SJCRH30 (cell line): ENCODE results near the gene THRB. TPM values are rescaled to one million over a fixed set of nuclear protein-coding genes. Genes with fewer than 3 reads are reported as not detected.

Source experiments
- DNase-seq, 2 experiments: peaks; one replicate each; pipeline ENCODE4 v3.0.0-alpha.2; 2015 to 2020
- H3K27ac ChIP-seq: fragments of 250-450 bp; sonication (Bioruptor Pico); 2 replicates; pipeline ENCODE4 v1.5.1; 2020; ENCODE audit warnings: mild to moderate bottlenecking, moderate library complexity
- H3K27me3 ChIP-seq: fragments of 250-450 bp; sonication (Bioruptor Pico); 2 replicates; pipeline ENCODE4 v1.5.1; 2020; ENCODE audit warnings: mild to moderate bottlenecking, moderate library complexity
- H3K36me3 ChIP-seq: fragments of 250-450 bp; sonication (Bioruptor Pico); 2 replicates; pipeline ENCODE4 v1.5.1; 2020; ENCODE audit warnings: mild to moderate bottlenecking, moderate library complexity
- H3K4me1 ChIP-seq: fragments of 250-450 bp; sonication (Bioruptor Pico); 2 replicates; pipeline ENCODE4 v1.5.1; 2020; ENCODE audit warnings: mild to moderate bottlenecking, moderate library complexity
- H3K4me3 ChIP-seq: fragments of 250-450 bp; sonication (Bioruptor Pico); 2 replicates; pipeline ENCODE4 v1.5.1; 2020; ENCODE audit warnings: mild to moderate bottlenecking, moderate library complexity
- H3K9me3 ChIP-seq: fragments of 250-450 bp; sonication (Bioruptor Pico); replicated peaks from 2 replicates; pipeline ENCODE4 v1.5.1; 2020; ENCODE audit warnings: mild to moderate bottlenecking, moderate library complexity
- total RNA-seq: library from RNA; depleted of rRNA; stranded (reverse); fragments of >200 nt; shearing (Covaris generic); gene quantifications from 2 replicates; pipeline ENCODE4 v1.2.3, GENCODE V29; 2014

Gene THRB
- total RNA-seq, 1 experiment from 2014 or later = not detected

- no peaks in the 10 kb centered on the region for H3K9me3 ChIP-seq
- peaks cover 14% of the 10 kb centered on the region; the same call in 1 of the 2 replicates for H3K4me1 ChIP-seq
- no peak overlapping the region for H3K4me3 ChIP-seq
- H3K36me3 ChIP-seq = no peaks in the 10 kb centered on the region
- H3K27ac ChIP-seq = no peak overlapping the region
- no peaks in the 10 kb centered on the region for H3K27me3 ChIP-seq
- no peak for DNase-seq
Observed at GRCh38 chr3:24149032-24149431, 345.6 kb downstream of the THRB start.

GRCh38 chr3:24145981-24146822 lies 348.4 kb downstream of the THRB start:
- peak overlapping the region; percentile 51 for H3K27ac ChIP-seq
- H3K36me3 ChIP-seq = no peaks in the 10 kb centered on the region
- no peaks in the 10 kb centered on the region for H3K9me3 ChIP-seq
- H3K4me1 ChIP-seq = peaks cover 14% of the 10 kb centered on the region; the same call in 1 of the 2 replicates
- DNase-seq = peak; percentile 32 to 41
- H3K4me3 ChIP-seq = no peak overlapping the region
- no peaks in the 10 kb centered on the region for H3K27me3 ChIP-seq

GRCh38 chr3:24145481-24145880 lies 349.2 kb downstream of the THRB start:
- H3K27ac ChIP-seq = peak overlapping the region; percentile 51
- H3K27me3 ChIP-seq = no peaks in the 10 kb centered on the region
- DNase-seq = no peak
- peaks cover 14% of the 10 kb centered on the region; the same call in 1 of the 2 replicates for H3K4me1 ChIP-seq
- no peak overlapping the region for H3K4me3 ChIP-seq
- no peaks in the 10 kb centered on the region for H3K9me3 ChIP-seq
- H3K36me3 ChIP-seq = no peaks in the 10 kb centered on the region

GRCh38 chr3:24142127-24142526 lies 352.5 kb downstream of the THRB start:
- Histone ChIP-seq H3K27me3 (no peaks in the 10 kb centered on the region), H3K4me3 (no peak overlapping the region), H3K36me3 (no peaks in the 10 kb centered on the region), H3K9me3 (no peaks in the 10 kb centered on the region), H3K27ac (no peak overlapping the region), H3K4me1 (peaks cover 14% of the 10 kb centered on the region; the same call in 1 of the 2 replicates)
- no peak for DNase-seq

- peaks cover 14% of the 10 kb centered on the region; the same call in 1 of the 2 replicates for H3K4me1 ChIP-seq
- no peaks in the 10 kb centered on the region for H3K9me3 ChIP-seq
- H3K36me3 ChIP-seq = no peaks in the 10 kb centered on the region
- H3K4me3 ChIP-seq = no peak overlapping the region
- no peaks in the 10 kb centered on the region for H3K27me3 ChIP-seq
- no peak for DNase-seq
- no peak overlapping the region for H3K27ac ChIP-seq
Observed at GRCh38 chr3:24141548-24141947, 353.1 kb downstream of the THRB start.

GRCh38 chr3:24139463-24140412 lies 354.9 kb downstream of the THRB start:
- Histone ChIP-seq H3K27me3 (no peaks in the 10 kb centered on the region), H3K27ac (no peak overlapping the region), H3K9me3 (no peaks in the 10 kb centered on the region), H3K4me3 (no peak overlapping the region), H3K36me3 (no peaks in the 10 kb centered on the region), H3K4me1 (no peaks in the 10 kb centered on the region)
- DNase-seq = no peak

GRCh38 chr3:24138876-24139256 lies 355.8 kb downstream of the THRB start:
- H3K4me1 ChIP-seq = no peaks in the 10 kb centered on the region
- no peak for DNase-seq
- no peak overlapping the region for H3K4me3 ChIP-seq
- H3K9me3 ChIP-seq = no peaks in the 10 kb centered on the region
- H3K27ac ChIP-seq = no peak overlapping the region
- no peaks in the 10 kb centered on the region for H3K36me3 ChIP-seq
- no peaks in the 10 kb centered on the region for H3K27me3 ChIP-seq

- H3K4me1 ChIP-seq = no peaks in the 10 kb centered on the region
- no peaks in the 10 kb centered on the region for H3K36me3 ChIP-seq
- H3K9me3 ChIP-seq = no peaks in the 10 kb centered on the region
- DNase-seq = no peak
- H3K27ac ChIP-seq = no peak overlapping the region
- H3K4me3 ChIP-seq = no peak overlapping the region
- H3K27me3 ChIP-seq = no peaks in the 10 kb centered on the region
Observed at GRCh38 chr3:24137958-24138875, 356.4 kb downstream of the THRB start.

GRCh38 chr3:24137334-24137733 lies 357.3 kb downstream of the THRB start:
- no peaks in the 10 kb centered on the region for H3K36me3 ChIP-seq
- H3K4me1 ChIP-seq = no peaks in the 10 kb centered on the region
- H3K9me3 ChIP-seq = no peaks in the 10 kb centered on the region
- H3K27me3 ChIP-seq = no peaks in the 10 kb centered on the region
- DNase-seq = no peak
- H3K27ac ChIP-seq = no peak overlapping the region
- H3K4me3 ChIP-seq = no peak overlapping the region

GRCh38 chr3:24136624-24137310 lies 357.9 kb downstream of the THRB start:
- no peak overlapping the region for H3K4me3 ChIP-seq
- H3K4me1 ChIP-seq = no peaks in the 10 kb centered on the region
- H3K36me3 ChIP-seq = no peaks in the 10 kb centered on the region
- no peak for DNase-seq
- H3K27me3 ChIP-seq = no peaks in the 10 kb centered on the region
- no peak overlapping the region for H3K27ac ChIP-seq
- H3K9me3 ChIP-seq = no peaks in the 10 kb centered on the region

GRCh38 chr3:24135280-24135679 lies 359.4 kb downstream of the THRB start:
- DNase-seq = no peak
- no peak overlapping the region for H3K27ac ChIP-seq

GRCh38 chr3:24133942-24134341 lies 360.7 kb downstream of the THRB start:
- H3K4me1 ChIP-seq = no peaks in the 10 kb centered on the region
- no peaks in the 10 kb centered on the region for H3K9me3 ChIP-seq
- no peak overlapping the region for H3K27ac ChIP-seq
- H3K4me3 ChIP-seq = no peak overlapping the region
- H3K27me3 ChIP-seq = no peaks in the 10 kb centered on the region
- H3K36me3 ChIP-seq = no peaks in the 10 kb centered on the region
- no peak for DNase-seq

More at GRCh38 chr3:24135280-24135679, 359.4 kb downstream of the THRB start:
- no peaks in the 10 kb centered on the region for H3K36me3 ChIP-seq
- H3K4me3 ChIP-seq = no peak overlapping the region
- no peaks in the 10 kb centered on the region for H3K9me3 ChIP-seq
- no peaks in the 10 kb centered on the region for H3K27me3 ChIP-seq
- H3K4me1 ChIP-seq = no peaks in the 10 kb centered on the region

- no peak overlapping the region for H3K27ac ChIP-seq
- no peaks in the 10 kb centered on the region for H3K36me3 ChIP-seq
- H3K27me3 ChIP-seq = no peaks in the 10 kb centered on the region
- no peaks in the 10 kb centered on the region for H3K4me1 ChIP-seq
- no peaks in the 10 kb centered on the region for H3K9me3 ChIP-seq
- H3K4me3 ChIP-seq = no peak overlapping the region
- DNase-seq = no peak
Observed at GRCh38 chr3:24133436-24133835, 361.2 kb downstream of the THRB start.

- no peak for DNase-seq
- no peak overlapping the region for H3K4me3 ChIP-seq
Observed at GRCh38 chr3:24129549-24129948, 365.1 kb downstream of the THRB start.

More at GRCh38 chr3:24129549-24129948, 365.1 kb downstream of the THRB start:
- no peak overlapping the region for H3K27ac ChIP-seq
- H3K9me3 ChIP-seq = no peaks in the 10 kb centered on the region
- no peaks in the 10 kb centered on the region for H3K36me3 ChIP-seq
- H3K4me1 ChIP-seq = no peaks in the 10 kb centered on the region
- H3K27me3 ChIP-seq = no peaks in the 10 kb centered on the region
